ENCODE measurements around the gene LRRC8B. TPM values are rescaled to one million over a fixed set of nuclear protein-coding genes. Genes with fewer than 3 reads are reported as not detected.

Gene LRRC8B
- total RNA-seq, 1 experiment from 2014 or later, result 9.7 TPM

DNA sequence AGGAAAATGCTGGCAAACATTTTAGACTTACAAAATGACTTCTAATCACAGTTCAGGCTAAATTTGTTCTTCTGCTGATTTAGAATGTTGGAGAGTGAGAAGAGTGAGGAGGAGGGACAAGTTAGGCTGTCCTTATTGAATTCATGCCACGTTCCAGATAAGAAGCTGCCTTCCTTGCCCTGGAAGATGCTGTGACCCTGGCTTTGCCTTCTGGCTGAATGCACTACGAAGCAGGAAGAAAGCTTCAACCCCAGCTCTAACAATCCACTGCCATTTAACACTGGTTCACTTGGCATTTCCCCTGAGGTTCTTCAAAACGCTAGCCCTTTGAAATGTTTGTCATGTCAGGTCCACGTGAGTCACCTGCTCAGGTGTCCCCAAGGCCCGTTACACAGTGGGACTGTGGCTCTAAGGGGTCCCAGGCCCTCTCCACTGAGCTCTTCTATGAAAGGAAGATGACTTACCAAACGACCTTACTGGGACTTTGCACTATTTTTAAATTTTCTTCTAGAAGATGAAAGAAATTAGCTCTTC is 78.3 kb downstream of the LRRC8B start:
- DNase-seq (ENCODE audit: unreplicated experiment), result no peak
- BruUV-seq (replicated peaks), result no TSS peak
- H3K4me1 Mint-ChIP-seq (ENCODE audit: insufficient read depth, unreplicated experiment), result peaks cover 41% of the 10 kb centered on the region
- H3K27me3 Mint-ChIP-seq (ENCODE audit: insufficient read depth, unreplicated experiment), result no peaks in the 10 kb centered on the region
- no peak overlapping the region for H3K4me3 Mint-ChIP-seq (ENCODE audit: unreplicated experiment)
- intact Hi-C loops (cut with micrococcal nuclease), result no loop called here
- CTCF ChIA-PET, result interaction anchor here (1.0 to 6.5 kb wide), 8 partner anchors 13 to 629 kb away, joined by 3 to 42 read pairs (median 6); no protein-coding TSS in a partner anchor
- no peak overlapping the region for H3K27ac Mint-ChIP-seq (ENCODE audit: low read depth, unreplicated experiment)
- POLR2A ChIA-PET, result interaction anchor here (0.6 to 2.1 kb wide), 3 partner anchors 8 to 32 kb away, joined by 3 to 5 read pairs (median 5); no protein-coding TSS in a partner anchor
- no peaks in the 10 kb centered on the region for H3K36me3 Mint-ChIP-seq (ENCODE audit: insufficient read depth, unreplicated experiment)
- H3K9me3 Mint-ChIP-seq (ENCODE audit: unreplicated experiment), result no peaks in the 10 kb centered on the region
- TF ChIP-seq, protein P1, sequence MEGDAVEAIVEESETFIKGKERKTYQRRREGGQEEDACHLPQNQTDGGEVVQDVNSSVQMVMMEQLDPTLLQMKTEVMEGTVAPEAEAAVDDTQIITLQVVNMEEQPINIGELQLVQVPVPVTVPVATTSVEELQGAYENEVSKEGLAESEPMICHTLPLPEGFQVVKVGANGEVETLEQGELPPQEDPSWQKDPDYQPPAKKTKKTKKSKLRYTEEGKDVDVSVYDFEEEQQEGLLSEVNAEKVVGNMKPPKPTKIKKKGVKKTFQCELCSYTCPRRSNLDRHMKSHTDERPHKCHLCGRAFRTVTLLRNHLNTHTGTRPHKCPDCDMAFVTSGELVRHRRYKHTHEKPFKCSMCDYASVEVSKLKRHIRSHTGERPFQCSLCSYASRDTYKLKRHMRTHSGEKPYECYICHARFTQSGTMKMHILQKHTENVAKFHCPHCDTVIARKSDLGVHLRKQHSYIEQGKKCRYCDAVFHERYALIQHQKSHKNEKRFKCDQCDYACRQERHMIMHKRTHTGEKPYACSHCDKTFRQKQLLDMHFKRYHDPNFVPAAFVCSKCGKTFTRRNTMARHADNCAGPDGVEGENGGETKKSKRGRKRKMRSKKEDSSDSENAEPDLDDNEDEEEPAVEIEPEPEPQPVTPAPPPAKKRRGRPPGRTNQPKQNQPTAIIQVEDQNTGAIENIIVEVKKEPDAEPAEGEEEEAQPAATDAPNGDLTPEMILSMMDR (IDR thresholded peaks at IDR 0.05; ENCODE audit: unreplicated experiment), result no peak

DNA sequence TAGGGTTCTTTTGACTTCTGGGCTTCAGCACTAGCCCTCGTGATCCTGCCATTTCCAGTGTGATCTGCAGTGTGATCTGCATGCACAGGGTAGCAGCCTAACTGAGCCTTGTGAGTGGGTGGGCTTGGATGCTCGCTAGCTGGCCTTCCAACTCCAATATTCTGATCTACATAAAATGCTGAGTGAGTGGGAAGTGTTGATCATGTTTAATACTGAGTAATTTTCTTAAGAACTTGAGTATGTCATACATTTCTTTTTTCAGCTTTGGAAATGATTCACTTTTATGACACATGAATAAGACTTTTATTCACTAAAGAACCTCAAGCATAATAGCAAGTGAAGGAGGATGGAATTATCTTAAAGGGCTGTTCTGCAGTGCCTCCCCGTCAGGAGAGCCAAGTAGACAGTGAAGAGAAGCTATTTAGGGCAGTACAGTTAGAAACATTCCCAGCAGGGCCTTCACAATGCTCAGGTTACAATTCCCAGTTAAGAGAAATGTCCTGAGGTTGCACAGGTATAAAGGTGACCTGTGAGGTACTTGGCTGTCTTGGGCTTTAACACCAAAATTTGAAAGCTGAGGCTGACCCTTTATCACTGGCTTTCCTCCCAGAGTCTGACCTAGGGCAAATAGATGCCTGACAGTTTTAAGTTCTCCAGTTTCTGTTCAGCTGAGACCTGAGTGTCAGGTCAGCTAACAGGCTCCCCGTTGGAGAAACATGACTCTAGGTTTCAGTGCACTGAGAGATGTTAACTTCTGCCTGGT is 79.2 kb downstream of the LRRC8B start:
- intact Hi-C loops (cut with micrococcal nuclease), result no loop called here
- DNase-seq (ENCODE audit: unreplicated experiment), result no peak
- Mint-ChIP-seq H3K27ac (ENCODE audit: low read depth, unreplicated experiment) (no peak overlapping the region), H3K4me1 (ENCODE audit: insufficient read depth, unreplicated experiment) (peaks cover 41% of the 10 kb centered on the region), H3K9me3 (ENCODE audit: unreplicated experiment) (no peaks in the 10 kb centered on the region), H3K27me3 (ENCODE audit: insufficient read depth, unreplicated experiment) (no peaks in the 10 kb centered on the region), H3K4me3 (ENCODE audit: unreplicated experiment) (no peak overlapping the region), H3K36me3 (ENCODE audit: insufficient read depth, unreplicated experiment) (no peaks in the 10 kb centered on the region)
- TF ChIP-seq, protein P1 (IDR thresholded peaks at IDR 0.05; ENCODE audit: unreplicated experiment), result no peak
- POLR2A ChIA-PET, result interaction anchor here (0.6 to 2.1 kb wide), 7 partner anchors 9 to 88 kb away, joined by 3 to 8 read pairs (median 4); no protein-coding TSS in a partner anchor
- CTCF ChIA-PET, result interaction anchor here (0.7 to 6.5 kb wide), 18 partner anchors 9 to 630 kb away, joined by 3 to 42 read pairs (median 5); partner anchors contain the start of gene LRRC8C
- BruUV-seq (replicated peaks), result no TSS peak

DNA sequence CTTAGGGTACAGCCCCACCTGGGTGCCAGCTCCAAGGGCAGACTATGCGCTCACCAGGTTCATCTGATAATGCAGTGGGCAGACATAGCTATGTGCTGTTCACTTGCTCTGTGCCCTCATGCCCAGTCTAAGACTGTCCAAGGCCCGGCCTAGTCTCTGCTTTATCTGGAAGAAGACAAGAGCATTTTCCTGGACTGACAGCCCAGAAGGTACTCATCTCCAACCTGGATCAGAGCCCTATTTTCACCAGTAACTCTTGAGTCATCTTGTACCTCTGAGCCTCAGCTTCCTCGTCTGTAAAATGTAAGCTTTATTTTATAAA is 79.7 kb downstream of the LRRC8B start:
- no TSS peak for BruUV-seq (replicated peaks)
- intact Hi-C loops (cut with micrococcal nuclease), result no loop called here
- H3K27ac Mint-ChIP-seq (ENCODE audit: low read depth, unreplicated experiment), result no peak overlapping the region
- no peaks in the 10 kb centered on the region for H3K36me3 Mint-ChIP-seq (ENCODE audit: insufficient read depth, unreplicated experiment)
- no peak overlapping the region for H3K4me3 Mint-ChIP-seq (ENCODE audit: unreplicated experiment)
- no peaks in the 10 kb centered on the region for H3K27me3 Mint-ChIP-seq (ENCODE audit: insufficient read depth, unreplicated experiment)
- peaks cover 36% of the 10 kb centered on the region for H3K4me1 Mint-ChIP-seq (ENCODE audit: insufficient read depth, unreplicated experiment)
- peak; percentile 34 for DNase-seq (ENCODE audit: unreplicated experiment)
- no peaks in the 10 kb centered on the region for H3K9me3 Mint-ChIP-seq (ENCODE audit: unreplicated experiment)
- POLR2A ChIA-PET, result interaction anchor here (0.6 to 2.1 kb wide), 4 partner anchors 18 to 88 kb away, joined by 3 to 8 read pairs (median 4); no protein-coding TSS in a partner anchor
- TF ChIP-seq, protein P1 (IDR thresholded peaks at IDR 0.05; ENCODE audit: unreplicated experiment), result no peak
- CTCF ChIA-PET, result interaction anchor here (0.7 to 6.5 kb wide), 13 partner anchors 11 to 381 kb away, joined by 3 to 42 read pairs (median 5); partner anchors contain the start of gene LRRC8C

DNA sequence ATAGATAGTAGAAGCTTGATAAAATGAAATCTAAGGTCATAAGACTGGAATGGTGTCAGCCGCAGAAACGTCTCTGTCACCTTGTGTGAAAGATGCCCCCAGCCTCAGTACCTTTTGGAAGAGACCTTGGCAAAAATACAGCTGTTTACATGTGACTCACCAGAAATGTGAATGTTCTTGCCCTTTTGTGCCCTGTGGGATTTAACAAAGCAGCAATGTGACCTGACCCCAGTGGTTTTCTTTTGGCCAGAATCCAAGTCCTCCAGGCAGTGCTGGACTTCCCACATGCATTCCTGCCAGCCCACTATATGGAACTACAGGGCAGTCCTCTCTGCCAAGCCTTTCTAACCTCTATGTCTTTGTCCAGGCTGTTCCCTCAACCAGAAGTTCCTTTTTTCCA is 81.1 kb downstream of the LRRC8B start:
- Mint-ChIP-seq H3K36me3 (ENCODE audit: insufficient read depth, unreplicated experiment) (no peaks in the 10 kb centered on the region), H3K27me3 (ENCODE audit: insufficient read depth, unreplicated experiment) (no peaks in the 10 kb centered on the region), H3K27ac (ENCODE audit: low read depth, unreplicated experiment) (no peak overlapping the region), H3K9me3 (ENCODE audit: unreplicated experiment) (no peaks in the 10 kb centered on the region), H3K4me3 (ENCODE audit: unreplicated experiment) (peak overlapping the region; percentile 32), H3K4me1 (ENCODE audit: insufficient read depth, unreplicated experiment) (peaks cover 35% of the 10 kb centered on the region)
- peak; percentile 92 for DNase-seq (ENCODE audit: unreplicated experiment)
- ChIA-PET POLR2A (interaction anchor here (0.8 to 1.1 kb wide), 3 partner anchors 10 to 59 kb away, joined by 3 to 4 read pairs (median 4); no protein-coding TSS in a partner anchor), CTCF (interaction anchor here (0.9 to 6.5 kb wide), 7 partner anchors 11 to 176 kb away, joined by 3 to 42 read pairs (median 5); partner anchors contain the start of gene LRRC8C)
- TF ChIP-seq, protein P1 (IDR thresholded peaks at IDR 0.05; ENCODE audit: unreplicated experiment), result no peak
- intact Hi-C loops (cut with micrococcal nuclease), result no loop called here
- BruUV-seq (replicated peaks), result no TSS peak

All from MCF 10A (cell line).